Gastrocnemius medialis (tissue), 4 donors: ENCODE data around the gene ZNF598. TPM values are rescaled to one million over a fixed set of nuclear protein-coding genes. Genes with fewer than 3 reads are reported as not detected.

Experiments
- ATAC-seq, 2 donors: fragments of 150-250 bp; one replicate each; pipeline ENCODE4 v1.9.1; 2016
- DNase-seq, 2 donors: peaks; one replicate each; pipeline ENCODE4 v3.0.0-alpha.2; 2019
- H3K27ac ChIP-seq, 4 donors: fragments of 200-600 bp; sonication (generic); 1 replicate in 1 of 4; 2 replicates in 3 of 4; pipeline ENCODE4 v1.5.1; 2016 to 2018; ENCODE audit warnings: mild to moderate bottlenecking in 2 of 4, moderate library complexity in 1 of 4
- H3K27me3 ChIP-seq, 3 donors: fragments of 200-600 bp; sonication (generic) in 2 of 3; 1 replicate in 1 of 3; 2 replicates in 2 of 3; pipeline versions ENCODE4 v1.5.1 to v1.6.0; 2016 to 2019; ENCODE audit warnings: mild to moderate bottlenecking in 1 of 3, moderate library complexity in 1 of 3
- H3K36me3 ChIP-seq, 2 donors: fragments of 200-600 bp; sonication (generic) in 1 of 2; one replicate each; pipeline ENCODE4 v1.5.1; 2017 to 2018
- H3K4me1 ChIP-seq, 2 donors: fragments of 200-600 bp; sonication (generic) in 1 of 2; one replicate each; pipeline ENCODE4 v1.5.1; 2016 to 2017; ENCODE audit warnings: mild to moderate bottlenecking in 2 of 2
- H3K4me3 ChIP-seq, 4 donors: fragments of 200-600 bp; sonication (generic) in 3 of 4; 1 replicate in 1 of 4; 2 replicates in 3 of 4; pipeline ENCODE4 v1.5.1; 2016 to 2019; ENCODE audit warnings: mild to moderate bottlenecking in 2 of 4
- H3K9me3 ChIP-seq, 3 donors: fragments of 200-600 bp; sonication (generic) in 2 of 3; 1 replicate in 1 of 3; 2 replicates in 2 of 3; pipeline ENCODE4 v1.5.1; 2016 to 2019
- POLR2A ChIP-seq, 2 donors: fragments of 450-650 bp; IDR thresholded peaks; one replicate each; pipeline ENCODE4 v1.6.1; 2017; ENCODE audit warnings: antibody characterized with exemption in 2 of 2, mild to moderate bottlenecking in 2 of 2, moderate library complexity in 2 of 2
- in situ Hi-C, 4 donors: fragments of 200-750 bp; cut with MboI; loops; one replicate each; pipeline versions ENCODE4 v1.15.0 to v1.8.0; 2017; ENCODE audit warnings: low sequenced_read_pairs in 4 of 4
- intact Hi-C: fragments of 100-400 bp; cut with DNase I; formaldehyde crosslinking; loops from one replicate; pipeline ENCODE4 v1.15.1; 2023; ENCODE audit warnings: low total_unique reads
- total RNA-seq, 4 donors: library from RNA; depleted of rRNA; stranded (reverse); fragments of >200 nt; gene quantifications; one replicate each; pipeline versions ENCODE4 v1.1.0 to v1.2.3, GENCODE V29; 2016
- TF ChIP-seq, protein P1 (sequence below), 5 experiments: fragments of 450-650 bp in 3 of 5; fragments of 200-600 bp in 2 of 5; sonication (generic) in 2 of 5; IDR thresholded peaks in 4 of 5; conservative IDR thresholded peaks in 1 of 5; 1 replicate in 4 of 5; 2 replicates in 1 of 5; pipeline ENCODE4 v1.5.1; 2016 to 2019; ENCODE audit warnings: antibody characterized with exemption in 5 of 5, mild to moderate bottlenecking in 3 of 5, moderate library complexity in 3 of 5

Gene ZNF598
- total RNA-seq, 4 donors from 2014 or later: 57.0 to 92.2 (median 75.4) TPM

DNA sequence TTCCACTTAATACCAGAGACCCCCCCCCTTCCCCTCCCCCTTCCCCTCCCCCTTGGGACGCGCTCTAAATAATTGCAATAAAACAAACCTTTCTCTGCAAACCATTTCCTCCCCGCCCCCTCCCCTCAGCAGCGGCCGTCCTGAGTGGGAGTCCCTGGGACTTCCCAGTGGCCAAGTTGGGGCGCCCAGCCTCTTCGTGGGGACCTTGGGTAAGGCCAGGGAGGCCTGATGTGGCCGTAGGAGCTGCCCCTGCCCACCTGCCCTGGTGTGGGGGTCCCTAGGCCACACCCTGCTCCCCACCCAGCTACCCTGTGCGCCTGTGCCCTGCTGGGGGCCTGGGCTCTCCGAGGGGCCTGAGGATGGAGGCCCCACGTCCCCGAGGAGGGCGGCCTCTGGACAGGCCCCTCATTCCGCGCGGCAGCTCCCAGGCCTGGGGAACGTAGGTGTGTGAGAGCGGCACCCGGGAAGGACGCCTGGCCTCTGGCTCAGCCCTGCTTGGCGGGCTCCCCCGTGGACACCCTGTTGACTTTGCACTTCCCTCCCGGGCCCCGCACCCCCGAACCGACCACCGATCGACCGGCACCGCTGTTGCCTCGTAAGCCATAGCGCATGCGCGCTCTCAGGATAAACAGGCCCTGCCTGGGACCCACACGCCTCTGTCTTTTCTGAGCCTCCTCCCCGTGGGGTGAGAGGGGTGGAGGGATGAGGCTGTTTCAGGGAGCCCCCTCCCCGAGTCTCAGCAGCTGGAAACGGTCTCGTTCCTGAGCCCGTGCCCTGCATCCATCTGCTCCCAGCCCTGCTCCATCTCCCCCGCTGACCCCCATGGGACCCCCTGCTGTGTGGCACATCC is 29.0 kb upstream of the ZNF598 start:
- Histone ChIP-seq H3K9me3 (no peaks in the 10 kb centered on the region), H3K36me3 (no peaks in the 10 kb centered on the region), H3K4me3 (peak overlapping the region in 2 of 4 donors; percentile 15 to 26), H3K4me1 (peaks cover 29 to 45% of the 10 kb centered on the region in 2 donors), H3K27me3 (no peaks in the 10 kb centered on the region), H3K27ac (peak overlapping the region; percentile 67 to 84 (median 76))
- in situ Hi-C loops: no loop called here
- intact Hi-C loops: no loop called here
- ATAC-seq: no peak
- no peak for TF ChIP-seq POLR2A (IDR thresholded peaks at IDR 0.05)
- TF ChIP-seq, protein P1, sequence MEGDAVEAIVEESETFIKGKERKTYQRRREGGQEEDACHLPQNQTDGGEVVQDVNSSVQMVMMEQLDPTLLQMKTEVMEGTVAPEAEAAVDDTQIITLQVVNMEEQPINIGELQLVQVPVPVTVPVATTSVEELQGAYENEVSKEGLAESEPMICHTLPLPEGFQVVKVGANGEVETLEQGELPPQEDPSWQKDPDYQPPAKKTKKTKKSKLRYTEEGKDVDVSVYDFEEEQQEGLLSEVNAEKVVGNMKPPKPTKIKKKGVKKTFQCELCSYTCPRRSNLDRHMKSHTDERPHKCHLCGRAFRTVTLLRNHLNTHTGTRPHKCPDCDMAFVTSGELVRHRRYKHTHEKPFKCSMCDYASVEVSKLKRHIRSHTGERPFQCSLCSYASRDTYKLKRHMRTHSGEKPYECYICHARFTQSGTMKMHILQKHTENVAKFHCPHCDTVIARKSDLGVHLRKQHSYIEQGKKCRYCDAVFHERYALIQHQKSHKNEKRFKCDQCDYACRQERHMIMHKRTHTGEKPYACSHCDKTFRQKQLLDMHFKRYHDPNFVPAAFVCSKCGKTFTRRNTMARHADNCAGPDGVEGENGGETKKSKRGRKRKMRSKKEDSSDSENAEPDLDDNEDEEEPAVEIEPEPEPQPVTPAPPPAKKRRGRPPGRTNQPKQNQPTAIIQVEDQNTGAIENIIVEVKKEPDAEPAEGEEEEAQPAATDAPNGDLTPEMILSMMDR (IDR thresholded peaks at IDR 0.05 in 4 of 5, conservative IDR thresholded peaks at IDR 0.05 in 1 of 5): no peak
- DNase-seq: no peak

DNA sequence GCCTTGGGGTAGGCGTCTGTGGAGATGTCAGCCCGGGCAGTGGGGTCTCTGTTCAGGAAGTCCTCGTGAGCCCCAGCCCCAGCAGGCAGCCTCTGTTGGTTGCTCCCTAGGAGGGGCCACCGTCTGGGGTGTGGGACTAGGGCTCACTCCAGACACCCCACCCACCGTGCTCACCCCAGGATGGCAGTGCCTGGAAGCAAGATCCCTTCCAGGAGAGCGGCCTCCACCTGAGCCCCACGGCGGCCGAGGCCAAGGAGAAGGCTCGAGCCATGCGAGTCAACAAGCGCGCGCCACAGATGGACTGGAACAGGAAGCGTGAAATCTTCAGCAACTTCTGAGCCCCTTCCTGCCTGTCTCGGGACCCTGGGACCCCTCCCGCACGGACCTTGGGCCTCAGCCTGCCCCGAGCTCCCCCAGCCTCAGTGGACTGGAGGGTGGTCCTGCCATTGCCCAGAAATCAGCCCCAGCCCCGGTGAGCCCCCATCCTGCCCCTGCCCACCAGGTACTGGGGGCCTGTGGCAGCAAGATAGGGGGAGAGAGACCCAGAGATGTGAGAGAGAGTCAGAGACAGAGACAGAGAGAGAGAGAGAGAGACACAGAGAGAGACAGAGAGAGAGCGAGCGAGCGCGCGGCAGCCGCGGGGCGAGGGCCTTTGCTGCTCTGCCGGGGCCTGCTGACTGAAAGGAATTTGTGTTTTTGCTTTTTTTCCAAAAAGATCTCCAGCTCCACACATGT is 28.2 kb upstream of the ZNF598 start:
- intact Hi-C loops: no loop called here
- ATAC-seq (no peak), DNase-seq (no peak)
- no peaks in the 10 kb centered on the region for H3K9me3 ChIP-seq
- H3K36me3 ChIP-seq: no peaks in the 10 kb centered on the region
- H3K4me1 ChIP-seq: peaks cover 29 to 48% of the 10 kb centered on the region in 2 donors
- peak overlapping the region in 3 of 4 donors; percentile 28 to 62 (median 32) for H3K4me3 ChIP-seq
- in situ Hi-C loops: no loop called here
- TF ChIP-seq, protein P1 (IDR thresholded peaks at IDR 0.05 in 4 of 5, conservative IDR thresholded peaks at IDR 0.05 in 1 of 5): no peak
- TF ChIP-seq POLR2A (IDR thresholded peaks at IDR 0.05): no peak
- peak overlapping the region; percentile 67 to 84 (median 76) for H3K27ac ChIP-seq
- no peaks in the 10 kb centered on the region for H3K27me3 ChIP-seq

DNA sequence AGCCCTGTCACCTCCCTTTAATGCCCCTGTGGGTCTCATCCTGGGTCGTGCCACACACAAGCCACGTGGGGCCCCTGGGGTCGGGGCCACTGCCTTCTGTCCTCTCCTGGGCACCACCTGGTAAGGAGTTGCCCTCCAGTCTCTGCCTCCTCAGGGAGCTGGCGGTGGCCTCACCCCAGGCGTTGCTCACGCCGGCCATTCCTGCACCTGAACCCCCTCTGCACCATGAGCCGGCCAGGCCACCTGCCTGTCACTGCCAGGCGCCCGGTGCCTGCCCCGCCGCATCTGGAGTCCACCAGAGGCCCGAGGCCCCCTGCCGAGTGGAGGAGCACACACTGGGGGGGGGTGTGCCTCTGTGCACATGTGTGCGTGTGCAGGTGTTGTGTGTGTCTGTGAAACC is 27.5 kb upstream of the ZNF598 start:
- Histone ChIP-seq H3K9me3 (no peaks in the 10 kb centered on the region), H3K27ac (peak overlapping the region; percentile 67 to 84 (median 76)), H3K4me1 (peaks cover 29 to 53% of the 10 kb centered on the region in 2 donors), H3K36me3 (no peaks in the 10 kb centered on the region), H3K4me3 (peak overlapping the region; percentile 5 to 62 (median 39)), H3K27me3 (no peaks in the 10 kb centered on the region)
- no peak for TF ChIP-seq POLR2A (IDR thresholded peaks at IDR 0.05)
- TF ChIP-seq, protein P1 (IDR thresholded peaks at IDR 0.05 in 4 of 5, conservative IDR thresholded peaks at IDR 0.05 in 1 of 5): no peak
- no peak for ATAC-seq
- intact Hi-C loops: no loop called here
- no peak for DNase-seq
- in situ Hi-C loops: no loop called here

DNA sequence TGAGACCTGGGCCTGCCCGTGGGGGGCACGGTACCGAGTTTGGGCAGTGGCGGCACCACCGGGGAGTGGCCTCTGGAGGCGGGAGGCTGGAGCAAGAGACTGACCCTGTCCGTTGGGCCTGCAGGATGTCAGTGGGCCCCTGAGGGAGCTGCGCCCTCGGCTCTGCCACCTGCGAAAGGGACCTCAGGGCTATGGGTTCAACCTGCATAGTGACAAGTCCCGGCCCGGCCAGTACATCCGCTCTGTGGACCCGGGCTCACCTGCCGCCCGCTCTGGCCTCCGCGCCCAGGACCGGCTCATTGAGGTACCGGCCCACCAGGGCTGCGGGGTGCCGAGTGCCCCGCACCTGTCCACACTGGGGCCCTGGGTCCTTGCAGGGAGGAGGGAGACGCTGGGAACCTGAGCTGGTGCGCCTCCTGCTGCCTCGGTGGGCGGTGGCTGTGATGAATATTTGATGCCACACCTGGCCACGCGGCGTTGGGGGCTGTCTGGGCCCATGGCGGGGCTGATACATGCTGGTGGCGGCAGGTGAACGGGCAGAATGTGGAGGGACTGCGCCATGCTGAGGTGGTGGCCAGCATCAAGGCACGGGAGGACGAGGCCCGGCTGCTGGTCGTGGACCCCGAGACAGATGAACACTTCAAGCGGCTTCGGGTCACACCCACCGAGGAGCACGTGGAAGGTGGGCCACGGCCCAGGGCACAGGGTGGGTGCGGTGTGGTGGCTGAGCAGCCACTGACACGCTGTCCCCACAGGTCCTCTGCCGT is 26.8 kb upstream of the ZNF598 start:
- ATAC-seq: no peak
- in situ Hi-C loops: no loop called here
- Histone ChIP-seq H3K4me3 (peak overlapping the region; percentile 38 to 62 (median 45)), H3K4me1 (peaks cover 24 to 57% of the 10 kb centered on the region in 2 donors), H3K27me3 (no peaks in the 10 kb centered on the region), H3K36me3 (no peaks in the 10 kb centered on the region), H3K27ac (peak overlapping the region; percentile 67 to 84 (median 76)), H3K9me3 (no peaks in the 10 kb centered on the region)
- intact Hi-C loops: no loop called here
- DNase-seq: no peak
- TF ChIP-seq, protein P1 (IDR thresholded peaks at IDR 0.05 in 4 of 5, conservative IDR thresholded peaks at IDR 0.05 in 1 of 5): no peak
- TF ChIP-seq POLR2A (IDR thresholded peaks at IDR 0.05): no peak
